ENCODE data around the gene TSHZ2.

The TSHZ2 gene

GRCh38 chr20:53175135-53175780 lies 203.1 kb downstream of the TSHZ2 start:
- intact Hi-C loops (cut with micrococcal nuclease): no loop called here
- Mint-ChIP-seq H3K4me1 (ENCODE audit: low read depth) (no peaks in the 10 kb centered on the region), H3K9me3 (no peaks in the 10 kb centered on the region), H3K4me3 (no peak overlapping the region), H3K27me3 (peaks cover 1% of the 10 kb centered on the region), H3K36me3 (ENCODE audit: low read depth) (no peaks in the 10 kb centered on the region), H3K27ac (no peak overlapping the region)

- Mint-ChIP-seq H3K9me3 (no peaks in the 10 kb centered on the region), H3K4me3 (no peak overlapping the region), H3K4me1 (ENCODE audit: low read depth) (no peaks in the 10 kb centered on the region), H3K27ac (no peak overlapping the region), H3K36me3 (ENCODE audit: low read depth) (no peaks in the 10 kb centered on the region), H3K27me3 (peaks cover 1% of the 10 kb centered on the region)
- intact Hi-C loops (cut with micrococcal nuclease): no loop called here
These were observed 204.0 kb downstream of the TSHZ2 start for GRCh38 chr20:53176134-53176533.

GRCh38 chr20:53177687-53178086 lies 205.5 kb downstream of the TSHZ2 start:
- no peaks in the 10 kb centered on the region for H3K4me1 Mint-ChIP-seq (ENCODE audit: low read depth)
- H3K36me3 Mint-ChIP-seq (ENCODE audit: low read depth): no peaks in the 10 kb centered on the region
- no peak overlapping the region for H3K4me3 Mint-ChIP-seq
- H3K27ac Mint-ChIP-seq: no peak overlapping the region
- intact Hi-C loops (cut with micrococcal nuclease): no loop called here
- peaks cover 1% of the 10 kb centered on the region for H3K27me3 Mint-ChIP-seq
- no peaks in the 10 kb centered on the region for H3K9me3 Mint-ChIP-seq

- no peaks in the 10 kb centered on the region for H3K9me3 Mint-ChIP-seq
- H3K4me1 Mint-ChIP-seq (ENCODE audit: low read depth): no peaks in the 10 kb centered on the region
- no peak overlapping the region for H3K4me3 Mint-ChIP-seq
- H3K36me3 Mint-ChIP-seq (ENCODE audit: low read depth): no peaks in the 10 kb centered on the region
- intact Hi-C loops (cut with micrococcal nuclease): no loop called here
- no peak overlapping the region for H3K27ac Mint-ChIP-seq
- H3K27me3 Mint-ChIP-seq: peaks cover 1% of the 10 kb centered on the region
These were observed 207.6 kb downstream of the TSHZ2 start for GRCh38 chr20:53179749-53180148.

- Mint-ChIP-seq H3K4me3 (no peak overlapping the region), H3K36me3 (ENCODE audit: low read depth) (no peaks in the 10 kb centered on the region), H3K27me3 (peaks cover 1% of the 10 kb centered on the region), H3K27ac (no peak overlapping the region), H3K4me1 (ENCODE audit: low read depth) (no peaks in the 10 kb centered on the region), H3K9me3 (no peaks in the 10 kb centered on the region)
- intact Hi-C loops (cut with micrococcal nuclease): no loop called here
These were observed 208.8 kb downstream of the TSHZ2 start for GRCh38 chr20:53180928-53181362.

GRCh38 chr20:53181866-53182376 lies 209.8 kb downstream of the TSHZ2 start:
- Mint-ChIP-seq H3K27ac (no peak overlapping the region), H3K4me1 (ENCODE audit: low read depth) (no peaks in the 10 kb centered on the region), H3K27me3 (peaks cover 3% of the 10 kb centered on the region), H3K36me3 (ENCODE audit: low read depth) (no peaks in the 10 kb centered on the region), H3K4me3 (no peak overlapping the region), H3K9me3 (no peaks in the 10 kb centered on the region)
- intact Hi-C loops (cut with micrococcal nuclease): no loop called here

GRCh38 chr20:53183181-53183580 lies 211.0 kb downstream of the TSHZ2 start:
- Mint-ChIP-seq H3K36me3 (ENCODE audit: low read depth) (no peaks in the 10 kb centered on the region), H3K4me1 (ENCODE audit: low read depth) (no peaks in the 10 kb centered on the region), H3K9me3 (no peaks in the 10 kb centered on the region), H3K27me3 (peaks cover 3% of the 10 kb centered on the region), H3K27ac (no peak overlapping the region), H3K4me3 (no peak overlapping the region)
- intact Hi-C loops (cut with micrococcal nuclease): no loop called here

- intact Hi-C loops (cut with micrococcal nuclease): no loop called here
- no peak overlapping the region for H3K27ac Mint-ChIP-seq
- no peaks in the 10 kb centered on the region for H3K9me3 Mint-ChIP-seq
- H3K36me3 Mint-ChIP-seq (ENCODE audit: low read depth): no peaks in the 10 kb centered on the region
- no peak overlapping the region for H3K4me3 Mint-ChIP-seq
- H3K27me3 Mint-ChIP-seq: peaks cover 3% of the 10 kb centered on the region
- H3K4me1 Mint-ChIP-seq (ENCODE audit: low read depth): no peaks in the 10 kb centered on the region
These were observed 214.5 kb downstream of the TSHZ2 start for GRCh38 chr20:53186635-53187034.

- Mint-ChIP-seq H3K27ac (no peak overlapping the region), H3K4me1 (ENCODE audit: low read depth) (no peaks in the 10 kb centered on the region), H3K4me3 (no peak overlapping the region), H3K36me3 (ENCODE audit: low read depth) (no peaks in the 10 kb centered on the region), H3K27me3 (peaks cover 5% of the 10 kb centered on the region), H3K9me3 (no peaks in the 10 kb centered on the region)
- intact Hi-C loops (cut with micrococcal nuclease): no loop called here
These were observed 215.4 kb downstream of the TSHZ2 start for GRCh38 chr20:53187392-53188068.

GRCh38 chr20:53190225-53190624 lies 218.1 kb downstream of the TSHZ2 start:
- Mint-ChIP-seq H3K4me1 (ENCODE audit: low read depth) (no peaks in the 10 kb centered on the region), H3K4me3 (no peak overlapping the region), H3K36me3 (ENCODE audit: low read depth) (no peaks in the 10 kb centered on the region), H3K27ac (no peak overlapping the region), H3K27me3 (peaks cover 11% of the 10 kb centered on the region), H3K9me3 (no peaks in the 10 kb centered on the region)
- intact Hi-C loops (cut with micrococcal nuclease): no loop called here

- H3K27me3 Mint-ChIP-seq: peaks cover 8% of the 10 kb centered on the region
- intact Hi-C loops (cut with micrococcal nuclease): no loop called here
- H3K9me3 Mint-ChIP-seq: no peaks in the 10 kb centered on the region
- H3K36me3 Mint-ChIP-seq (ENCODE audit: low read depth): no peaks in the 10 kb centered on the region
- H3K4me3 Mint-ChIP-seq: no peak overlapping the region
- H3K27ac Mint-ChIP-seq: no peak overlapping the region
- no peaks in the 10 kb centered on the region for H3K4me1 Mint-ChIP-seq (ENCODE audit: low read depth)
These were observed 219.8 kb downstream of the TSHZ2 start for GRCh38 chr20:53191957-53192356.

GRCh38 chr20:53194306-53195290 lies 222.4 kb downstream of the TSHZ2 start:
- Mint-ChIP-seq H3K4me3 (no peak overlapping the region), H3K9me3 (no peaks in the 10 kb centered on the region), H3K4me1 (ENCODE audit: low read depth) (no peaks in the 10 kb centered on the region), H3K27me3 (peaks cover 9% of the 10 kb centered on the region), H3K27ac (no peak overlapping the region), H3K36me3 (ENCODE audit: low read depth) (no peaks in the 10 kb centered on the region)
- intact Hi-C loops (cut with micrococcal nuclease): no loop called here

GRCh38 chr20:53195876-53196610 lies 223.9 kb downstream of the TSHZ2 start:
- no peak overlapping the region for H3K4me3 Mint-ChIP-seq
- no peak overlapping the region for H3K27ac Mint-ChIP-seq
- H3K4me1 Mint-ChIP-seq (ENCODE audit: low read depth): no peaks in the 10 kb centered on the region
- H3K27me3 Mint-ChIP-seq: peaks cover 9% of the 10 kb centered on the region
- intact Hi-C loops (cut with micrococcal nuclease): no loop called here
- no peaks in the 10 kb centered on the region for H3K36me3 Mint-ChIP-seq (ENCODE audit: low read depth)
- no peaks in the 10 kb centered on the region for H3K9me3 Mint-ChIP-seq
